LNCAP (cell line): Measurements from ENCODE around the gene CCNF.

Source experiments
- CTCF ChIP-seq: fragments of 450-650 bp; IDR thresholded peaks from 2 replicates; pipeline ENCODE4 v1.5.1; 2017; ENCODE audit warnings: mild to moderate bottlenecking

The CCNF gene

GRCh38 chr16:2501946-2502895 is 73.0 kb downstream of the CCNF start:
- no peak for TF ChIP-seq CTCF

- no peak for TF ChIP-seq CTCF
Observed at GRCh38 chr16:2505695-2506094, 76.4 kb downstream of the CCNF start.

GRCh38 chr16:2507052-2507659 is 77.9 kb downstream of the CCNF start:
- no peak for TF ChIP-seq CTCF

- no peak for TF ChIP-seq CTCF
Observed at GRCh38 chr16:2507665-2508064, 78.4 kb downstream of the CCNF start.
